Adipose tissue (tissue), 3 donors: Measurements from ENCODE around the gene NKX1-1. TPM values are rescaled to one million over a fixed set of nuclear protein-coding genes. Genes with fewer than 3 reads are reported as not detected.

ENCODE experiments used
- H3K27ac ChIP-seq: one replicate; pipeline ENCODE4 v1.5.1; 2013; ENCODE audit warnings: low read depth, low read length
- WGBS, 3 donors: extraction: QIAGEN DNeasy Blood & Tissue Kit; methylation state at CpG; one replicate each; pipeline ENCODE4 v1.1.7; 2013; 5-methylcytosine and 5-hydroxymethylcytosine counted together
- polyA plus RNA-seq, 3 donors: library from polyadenylated mRNA; stranded (reverse); fragments of 200-250 nt; gene quantifications; one replicate each; pipeline ENCODE4 v1.2.3, GENCODE V29; 2013
- donor health status: healthy with polysubstance abuse.
- donor health status: Bipolar disorder and iron deficiency.
- donor health status: healthy.

NKX1-1 gene
- polyA plus RNA-seq, 3 donors, result not detected

DNA sequence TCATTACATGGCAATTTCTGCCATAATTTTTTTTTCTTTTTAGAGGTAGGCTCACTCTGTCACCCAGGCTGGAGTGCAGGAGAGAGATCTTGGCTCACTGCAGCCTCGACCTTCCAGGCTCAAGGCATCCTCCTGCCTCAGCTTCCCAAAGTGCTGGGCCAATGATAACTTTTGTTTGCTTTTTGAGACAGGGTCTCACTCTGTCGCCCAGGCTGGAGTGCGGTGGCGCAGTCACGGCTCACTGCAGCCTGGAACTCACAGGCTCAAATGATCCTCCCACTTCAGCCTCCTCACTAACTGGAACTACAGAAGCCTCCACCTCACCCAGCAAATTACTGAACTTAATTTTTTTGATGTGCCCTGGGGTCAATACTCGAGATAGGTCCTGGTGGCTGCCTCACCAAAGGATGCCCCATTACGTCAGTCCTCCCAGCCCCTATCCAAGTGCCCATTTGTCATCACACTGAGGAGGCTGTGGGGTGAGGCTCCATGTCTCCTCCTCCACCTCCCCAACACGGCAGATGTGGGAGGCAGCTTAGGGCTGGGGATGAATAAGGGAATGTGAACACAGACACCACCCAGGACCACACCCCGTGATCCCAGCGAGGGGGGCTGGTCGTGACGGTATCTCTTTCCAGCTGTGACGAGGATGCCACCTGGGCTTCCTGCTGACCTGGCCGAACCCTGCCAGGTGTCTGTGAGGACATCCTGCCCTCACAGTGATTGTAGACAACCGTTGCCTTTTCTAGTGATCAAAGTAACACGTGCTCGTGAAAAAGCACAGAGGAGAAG, 12.4 kb upstream of the NKX1-1 start:
- no peak overlapping the region for H3K27ac ChIP-seq
- 60 to 69% (median 66%) methylated on average over 17 of the region's 17 CpGs for WGBS, 3 donors

GRCh38 chr4:1417522-1418390, 11.5 kb upstream of the NKX1-1 start:
- no peak overlapping the region for H3K27ac ChIP-seq
- WGBS, 3 donors, result 70 to 78% (median 74%) methylated on average over 33 of the region's 33 CpGs

DNA sequence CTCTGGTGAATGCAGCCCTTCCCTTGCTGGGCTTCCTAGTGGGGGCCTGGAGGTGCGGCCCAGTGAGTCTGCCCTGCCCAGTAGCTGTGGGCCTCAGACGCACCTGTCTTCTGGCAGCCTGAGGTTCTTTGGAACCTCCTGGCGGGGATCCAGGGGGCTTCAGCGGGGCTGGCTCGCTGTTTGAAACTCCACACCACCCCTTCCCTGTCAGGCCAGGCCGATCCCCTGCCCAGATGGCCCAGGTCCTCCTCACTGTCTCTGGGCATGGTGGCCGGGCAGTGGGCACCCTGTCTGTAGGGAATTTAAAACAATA, 10.7 kb upstream of the NKX1-1 start:
- no peak overlapping the region for H3K27ac ChIP-seq
- 54 to 71% (median 67%) methylated on average over 7 of the region's 7 CpGs for WGBS, 3 donors

- no peak overlapping the region for H3K27ac ChIP-seq
- WGBS, 3 donors, result 54 to 65% (median 58%) methylated on average over 24 to 27 of the region's 27 CpGs
Observed at GRCh38 chr4:1416051-1416947, 10.1 kb upstream of the NKX1-1 start.

DNA sequence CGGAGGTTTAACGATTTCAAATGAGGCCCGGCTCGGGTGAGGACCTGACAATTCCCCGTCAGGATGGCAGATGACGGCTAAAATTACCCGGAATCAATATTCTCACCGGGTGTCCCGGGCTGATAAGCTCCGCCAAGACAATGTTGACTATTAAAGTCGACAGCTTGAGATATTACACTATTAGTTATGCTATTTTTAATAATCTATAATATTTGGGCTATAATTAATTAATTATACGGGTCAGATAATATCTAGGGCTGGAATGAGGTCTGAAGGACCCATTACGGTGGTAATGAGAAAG, 9.4 kb upstream of the NKX1-1 start:
- H3K27ac ChIP-seq, result no peak overlapping the region
- WGBS, 3 donors, result 25 to 71% (median 57%) methylated on average over 13 of the region's 13 CpGs

GRCh38 chr4:1414831-1415680, 8.8 kb upstream of the NKX1-1 start:
- 33 to 37% (median 36%) methylated on average over 56 to 73 of the region's 75 CpGs for WGBS, 3 donors
- no peak overlapping the region for H3K27ac ChIP-seq

DNA sequence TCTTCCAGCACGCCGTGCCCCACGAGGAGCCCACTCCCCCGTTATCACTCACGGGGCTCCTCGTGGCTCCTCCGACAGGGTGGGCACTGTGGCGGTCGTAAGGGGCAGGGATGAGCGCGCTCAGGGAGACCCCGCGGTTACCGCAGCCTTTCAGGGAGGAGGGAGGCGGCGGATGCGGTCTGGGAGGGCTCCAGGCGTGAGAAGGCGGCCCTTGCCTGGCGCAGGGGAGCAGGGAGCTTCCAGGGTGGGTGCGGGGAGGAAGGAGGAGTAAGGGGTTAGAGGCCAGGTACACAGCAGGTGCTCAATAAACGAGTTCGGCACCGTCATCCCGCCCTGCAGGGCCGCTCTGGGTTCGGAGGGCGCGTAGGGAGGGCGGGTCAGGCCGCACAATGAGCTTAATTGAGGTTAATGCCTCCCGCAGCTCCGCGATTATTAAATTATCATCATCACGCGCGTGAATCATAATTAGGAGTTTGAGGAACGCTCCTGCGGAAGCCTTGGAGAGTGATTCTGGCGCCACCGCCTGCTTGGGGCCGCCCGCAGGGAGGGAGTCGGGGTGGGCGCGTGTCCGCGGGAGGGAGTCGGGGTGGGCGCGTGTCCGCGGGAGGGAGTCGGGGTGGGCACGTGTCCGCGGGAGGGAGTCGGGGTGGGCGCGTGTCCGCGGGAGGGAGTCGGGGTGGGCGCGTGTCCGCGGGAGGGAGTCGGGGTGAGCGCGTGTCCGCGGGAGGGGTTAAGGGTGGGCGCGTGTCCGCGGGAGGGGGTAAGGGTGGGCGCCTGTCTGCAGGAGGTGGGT, 7.6 kb upstream of the NKX1-1 start:
- H3K27ac ChIP-seq, result no peak overlapping the region
- 15 to 21% (median 20%) methylated on average over 51 to 71 of the region's 77 CpGs for WGBS, 3 donors

- 59 to 62% (median 60%) methylated on average over 15 to 16 of the region's 16 CpGs for whole genome bisulfite sequencing, 3 donors
- H3K27ac ChIP-seq, result no peak overlapping the region
Observed at GRCh38 chr4:1413204-1413663, 7.0 kb upstream of the NKX1-1 start.

GRCh38 chr4:1412376-1413203, 6.3 kb upstream of the NKX1-1 start:
- WGBS, 3 donors, result 56 to 62% (median 57%) methylated on average over 15 of the region's 15 CpGs
- no peak overlapping the region for H3K27ac ChIP-seq

GRCh38 chr4:1411436-1412375, 5.5 kb upstream of the NKX1-1 start:
- no peak overlapping the region for H3K27ac ChIP-seq
- WGBS, 3 donors, result 38 to 49% (median 45%) methylated on average over 17 of the region's 17 CpGs

DNA sequence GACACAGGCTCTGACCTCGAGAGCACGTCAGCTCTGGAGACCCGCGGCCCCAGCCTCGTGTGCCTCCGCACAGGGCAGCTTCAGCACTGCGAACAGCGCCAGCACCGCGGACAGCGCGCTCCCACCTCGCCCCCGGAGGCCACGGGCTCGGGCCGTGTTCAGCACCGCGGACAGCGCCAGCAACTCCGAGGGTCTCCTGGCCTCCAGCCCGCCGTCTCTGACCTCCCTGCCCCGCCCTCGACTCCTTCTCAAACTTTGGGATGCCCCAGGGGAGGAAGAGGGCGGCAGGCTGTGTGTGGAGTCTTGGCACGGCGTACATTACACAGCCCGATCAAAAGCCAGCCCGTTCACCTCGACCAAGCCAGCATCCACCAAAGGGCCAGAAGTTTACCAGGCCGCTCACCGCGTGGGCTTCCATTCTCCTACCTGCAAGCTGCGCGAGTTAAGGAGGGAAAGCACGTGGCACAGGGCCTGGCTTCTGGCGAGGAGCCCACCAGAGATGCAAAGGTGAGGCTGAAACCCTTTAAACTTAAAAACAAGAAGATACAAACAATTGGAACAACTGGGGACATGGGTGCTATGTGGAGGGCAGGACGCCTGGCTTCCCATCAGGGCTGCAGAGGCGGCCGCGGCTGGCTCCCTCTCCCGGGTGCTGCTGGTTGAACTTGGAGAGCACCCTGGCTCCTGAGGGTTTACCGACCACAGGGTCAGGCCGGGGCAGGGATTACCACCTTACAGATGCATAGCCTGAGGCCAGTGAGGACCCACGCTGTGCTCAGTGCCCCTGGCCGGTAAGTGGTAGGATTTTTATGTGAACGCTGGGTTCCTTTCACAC, 4.5 kb upstream of the NKX1-1 start:
- 20 to 24% (median 23%) methylated on average over 42 to 48 of the region's 48 CpGs for WGBS, 3 donors
- no peak overlapping the region for H3K27ac ChIP-seq

- 43 to 47% (median 43%) methylated on average over 24 to 27 of the region's 27 CpGs for WGBS, 3 donors
- H3K27ac ChIP-seq, result no peak overlapping the region
Observed at GRCh38 chr4:1409491-1410425, 3.5 kb upstream of the NKX1-1 start.

GRCh38 chr4:1409079-1409478, 2.8 kb upstream of the NKX1-1 start:
- no peak overlapping the region for H3K27ac ChIP-seq
- 26 to 32% (median 31%) methylated on average over 12 to 14 of the region's 14 CpGs for WGBS, 3 donors

DNA sequence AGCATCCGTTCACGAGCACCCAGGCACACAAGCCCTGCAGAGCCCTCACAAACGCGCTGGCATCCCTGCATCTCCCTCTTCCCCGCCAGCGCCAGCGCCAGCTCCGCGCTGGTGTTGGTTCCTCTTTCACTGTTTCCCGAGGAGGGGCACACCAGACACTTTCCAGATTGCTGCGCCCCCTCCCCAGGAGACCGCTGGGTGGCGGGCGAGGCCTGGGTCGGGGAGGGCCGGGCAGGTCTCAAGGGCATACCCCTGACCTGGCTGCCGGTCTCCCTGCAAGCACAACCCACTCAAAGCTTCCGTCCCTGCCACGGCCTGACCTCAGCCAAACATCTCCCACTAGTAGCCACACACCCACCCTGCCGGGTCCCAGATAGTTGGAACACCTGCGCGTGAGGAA, 2.2 kb upstream of the NKX1-1 start:
- H3K27ac ChIP-seq, result no peak overlapping the region
- WGBS, 3 donors, result 7 to 13% (median 11%) methylated on average over 22 of the region's 22 CpGs
